ENCODE data around the gene SLN. TPM values are rescaled to one million over a fixed set of nuclear protein-coding genes. Genes with fewer than 3 reads are reported as not detected.

SLN gene
- total and polyA plus RNA-seq, 2 experiments from 2014 or later: not detected

DNA sequence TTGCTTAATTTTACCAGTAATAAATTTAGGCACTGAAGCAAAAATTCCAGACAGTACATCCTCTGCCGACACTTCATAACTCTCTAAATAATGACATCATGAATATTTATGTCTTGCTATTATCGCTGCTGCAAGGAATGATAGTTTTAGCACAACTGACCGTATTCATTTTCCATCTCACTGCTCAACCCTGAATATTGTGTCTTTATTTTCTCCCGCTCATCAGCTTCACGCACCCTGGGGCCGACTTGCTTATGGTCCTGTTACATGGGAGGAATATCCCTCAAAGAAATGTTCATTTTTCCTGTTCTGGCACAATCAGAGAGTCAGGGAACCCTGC is 33.3 kb downstream of the SLN start:
- no peaks in the 10 kb centered on the region for H3K9me3 ChIP-seq (ENCODE audit: low read depth)
- H3K4me1 ChIP-seq (ENCODE audit: insufficient read depth): no peaks in the 10 kb centered on the region
- no peaks in the 10 kb centered on the region for H3F3A ChIP-seq (ENCODE audit: insufficient read depth)
- no peak overlapping the region for H2AFZ ChIP-seq
- H3K9me2 ChIP-seq (ENCODE audit: insufficient read depth): no peaks in the 10 kb centered on the region
- no peak overlapping the region for H3K4me2 ChIP-seq (ENCODE audit: unreplicated experiment)
- peaks cover 5% of the 10 kb centered on the region; the same call in 1 of the 2 replicates for H3K27me3 ChIP-seq (replicated peaks; ENCODE audit: insufficient read depth)
- no peaks in the 10 kb centered on the region for H3K79me2 ChIP-seq (ENCODE audit: insufficient read depth)
- no peak for TF ChIP-seq EZH2 (IDR thresholded peaks at IDR 0.05; ENCODE audit: insufficient read depth, poor library complexity, severe bottlenecking)
- TF ChIP-seq EZH2phosphoT487 (IDR thresholded peaks at IDR 0.05; ENCODE audit: insufficient read depth, low read depth): no peak
- H3K9ac ChIP-seq: no peak overlapping the region
- DNase-seq: no peak
- H4K20me1 ChIP-seq (ENCODE audit: insufficient read depth): no peaks in the 10 kb centered on the region
- WGBS, 2 experiments (ENCODE audit: low coverage in 1 of 2, low lambda C conversion rate in 2 of 2, missing lambda C conversion rate in 2 of 2): 77 to 80% methylated on average over 6 of the region's 6 CpGs
- H3K27ac ChIP-seq: no peak overlapping the region
- H3K36me3 ChIP-seq (ENCODE audit: low read depth): no peaks in the 10 kb centered on the region
- in situ Hi-C loops (cut with MboI): no loop called here
- no peak overlapping the region for H3K4me3 ChIP-seq

GRCh38 chr11:107677924-107678631 is 33.8 kb downstream of the SLN start:
- no peaks in the 10 kb centered on the region for H3F3A ChIP-seq (ENCODE audit: insufficient read depth)
- no peaks in the 10 kb centered on the region for H3K79me2 ChIP-seq (ENCODE audit: insufficient read depth)
- H3K4me2 ChIP-seq (ENCODE audit: unreplicated experiment): no peak overlapping the region
- in situ Hi-C loops (cut with MboI): no loop called here
- no peaks in the 10 kb centered on the region for H3K9me3 ChIP-seq (ENCODE audit: low read depth)
- no peak for DNase-seq
- H2AFZ ChIP-seq: no peak overlapping the region
- no peak overlapping the region for H3K4me3 ChIP-seq
- H3K36me3 ChIP-seq (ENCODE audit: low read depth): no peaks in the 10 kb centered on the region
- H3K27ac ChIP-seq: no peak overlapping the region
- no peaks in the 10 kb centered on the region for H3K9me2 ChIP-seq (ENCODE audit: insufficient read depth)
- H3K4me1 ChIP-seq (ENCODE audit: insufficient read depth): no peaks in the 10 kb centered on the region
- H3K9ac ChIP-seq: no peak overlapping the region
- H3K27me3 ChIP-seq (replicated peaks; ENCODE audit: insufficient read depth): peaks cover 5% of the 10 kb centered on the region; the same call in 1 of the 2 replicates
- WGBS, 2 experiments (ENCODE audit: low coverage in 1 of 2, low lambda C conversion rate in 2 of 2, missing lambda C conversion rate in 2 of 2): 70 to 73% methylated on average over 7 of the region's 7 CpGs
- TF ChIP-seq EZH2 (IDR thresholded peaks at IDR 0.05; ENCODE audit: insufficient read depth, poor library complexity, severe bottlenecking) (no peak), EZH2phosphoT487 (IDR thresholded peaks at IDR 0.05; ENCODE audit: insufficient read depth, low read depth) (no peak)
- H4K20me1 ChIP-seq (ENCODE audit: insufficient read depth): no peaks in the 10 kb centered on the region

DNA sequence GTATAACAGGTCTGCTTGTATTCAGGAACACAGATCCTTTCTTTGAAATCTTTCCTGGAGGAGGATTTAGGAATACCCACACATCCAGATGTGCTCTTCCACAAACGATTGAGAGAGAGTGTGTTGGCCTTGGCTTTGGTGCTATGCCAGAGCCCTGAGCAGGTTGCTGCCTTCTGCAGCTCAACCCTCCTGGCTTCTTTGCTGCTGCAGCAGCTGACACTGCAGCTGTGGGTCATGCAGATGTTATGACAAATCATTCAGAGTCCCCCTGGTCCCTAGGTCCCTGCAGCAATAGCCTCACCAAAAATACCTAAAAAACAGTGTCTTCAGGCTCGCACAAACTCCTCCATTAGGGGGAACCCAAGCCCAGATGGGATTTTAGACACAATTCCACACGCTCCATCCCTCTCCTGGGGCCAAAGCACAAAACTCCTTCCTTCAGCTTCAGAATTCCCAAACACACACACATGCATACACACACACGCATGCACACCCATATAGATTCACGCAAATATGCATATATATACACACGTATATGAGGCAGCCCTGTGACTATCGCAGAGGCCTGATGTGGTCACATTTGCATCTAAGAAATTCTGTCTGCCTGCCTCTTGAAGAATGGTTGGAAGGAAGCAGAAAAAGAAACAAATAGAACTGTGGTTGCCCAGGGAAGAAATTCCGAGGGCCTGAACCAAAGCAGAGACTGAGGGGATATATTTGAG is 35.4 kb downstream of the SLN start:
- Histone ChIP-seq H3K9me2 (ENCODE audit: insufficient read depth) (no peaks in the 10 kb centered on the region), H3K9me3 (ENCODE audit: low read depth) (no peaks in the 10 kb centered on the region), H3F3A (ENCODE audit: insufficient read depth) (no peaks in the 10 kb centered on the region), H3K4me1 (ENCODE audit: insufficient read depth) (no peaks in the 10 kb centered on the region), H3K36me3 (ENCODE audit: low read depth) (no peaks in the 10 kb centered on the region), H4K20me1 (ENCODE audit: insufficient read depth) (no peaks in the 10 kb centered on the region), H3K27ac (no peak overlapping the region), H3K27me3 (replicated peaks; ENCODE audit: insufficient read depth) (peaks cover 5% of the 10 kb centered on the region; the same call in 1 of the 2 replicates), H2AFZ (no peak overlapping the region), H3K4me2 (ENCODE audit: unreplicated experiment) (no peak overlapping the region), H3K9ac (no peak overlapping the region), H3K4me3 (no peak overlapping the region), H3K79me2 (ENCODE audit: insufficient read depth) (no peaks in the 10 kb centered on the region)
- DNase-seq: no peak
- in situ Hi-C loops (cut with MboI): no loop called here
- WGBS, 2 experiments (ENCODE audit: low coverage in 1 of 2, low lambda C conversion rate in 2 of 2, missing lambda C conversion rate in 2 of 2): 69% methylated on average over 8 of the region's 8 CpGs
- TF ChIP-seq EZH2 (IDR thresholded peaks at IDR 0.05; ENCODE audit: insufficient read depth, poor library complexity, severe bottlenecking) (no peak), EZH2phosphoT487 (IDR thresholded peaks at IDR 0.05; ENCODE audit: insufficient read depth, low read depth) (no peak)

GRCh38 chr11:107675902-107676301 is 36.0 kb downstream of the SLN start:
- H3K9me2 ChIP-seq (ENCODE audit: insufficient read depth): no peaks in the 10 kb centered on the region
- no peak for DNase-seq
- H2AFZ ChIP-seq: no peak overlapping the region
- no peaks in the 10 kb centered on the region for H3K36me3 ChIP-seq (ENCODE audit: low read depth)
- WGBS, 2 experiments (ENCODE audit: low coverage in 1 of 2, low lambda C conversion rate in 2 of 2, missing lambda C conversion rate in 2 of 2): 72 to 73% methylated on average over 2 of the region's 2 CpGs
- no peak overlapping the region for H3K9ac ChIP-seq
- TF ChIP-seq EZH2phosphoT487 (IDR thresholded peaks at IDR 0.05; ENCODE audit: insufficient read depth, low read depth): no peak
- no peak for TF ChIP-seq EZH2 (IDR thresholded peaks at IDR 0.05; ENCODE audit: insufficient read depth, poor library complexity, severe bottlenecking)
- no peaks in the 10 kb centered on the region for H3K4me1 ChIP-seq (ENCODE audit: insufficient read depth)
- no peaks in the 10 kb centered on the region for H4K20me1 ChIP-seq (ENCODE audit: insufficient read depth)
- H3K27me3 ChIP-seq (replicated peaks; ENCODE audit: insufficient read depth): peaks cover 5% of the 10 kb centered on the region; the same call in 1 of the 2 replicates
- no peak overlapping the region for H3K4me2 ChIP-seq (ENCODE audit: unreplicated experiment)
- in situ Hi-C loops (cut with MboI): no loop called here
- no peak overlapping the region for H3K27ac ChIP-seq
- no peaks in the 10 kb centered on the region for H3F3A ChIP-seq (ENCODE audit: insufficient read depth)
- H3K9me3 ChIP-seq (ENCODE audit: low read depth): no peaks in the 10 kb centered on the region
- no peak overlapping the region for H3K4me3 ChIP-seq
- H3K79me2 ChIP-seq (ENCODE audit: insufficient read depth): no peaks in the 10 kb centered on the region
